Activated CD4-positive, alpha-beta T cell treated with anti-CD3 and anti-CD28 coated beads, Interleukin-2, amount 50 U/mL, for 24 hours (primary cell): ENCODE results near the gene TNFRSF9.
"Not testable (repeated sequence)": the region's sequence is repeated elsewhere in the genome, so short reads cannot be mapped to it uniquely, and the experiment has no call there.

Experiments used
- DNase-seq, 2 donors: peaks; one replicate each; pipeline ENCODE4 v3.0.0-alpha.2; 2020; ENCODE audit warnings: low read depth in 1 of 2, low spot score in 1 of 2

TNFRSF9 gene

DNA sequence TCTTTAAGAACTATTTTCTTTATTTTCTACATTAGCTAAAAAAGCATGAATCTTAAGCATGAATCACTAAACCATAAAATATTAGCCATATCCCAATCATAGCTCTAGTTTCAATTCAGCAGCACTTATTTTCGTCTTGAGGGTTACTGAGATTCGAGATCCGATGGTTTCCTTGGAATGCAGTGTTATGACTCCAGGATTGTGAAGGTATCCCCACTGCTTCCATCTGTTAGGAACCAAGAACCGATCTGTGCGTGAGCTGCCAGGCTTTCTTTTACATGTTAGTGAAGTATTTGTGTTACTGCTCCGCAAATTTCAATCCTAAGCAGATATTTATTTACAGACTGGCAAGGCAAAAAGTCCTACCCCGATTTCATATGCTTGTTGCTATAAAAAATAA is 18.8 kb downstream of the TNFRSF9 start:
- DNase-seq, result no peak

DNA sequence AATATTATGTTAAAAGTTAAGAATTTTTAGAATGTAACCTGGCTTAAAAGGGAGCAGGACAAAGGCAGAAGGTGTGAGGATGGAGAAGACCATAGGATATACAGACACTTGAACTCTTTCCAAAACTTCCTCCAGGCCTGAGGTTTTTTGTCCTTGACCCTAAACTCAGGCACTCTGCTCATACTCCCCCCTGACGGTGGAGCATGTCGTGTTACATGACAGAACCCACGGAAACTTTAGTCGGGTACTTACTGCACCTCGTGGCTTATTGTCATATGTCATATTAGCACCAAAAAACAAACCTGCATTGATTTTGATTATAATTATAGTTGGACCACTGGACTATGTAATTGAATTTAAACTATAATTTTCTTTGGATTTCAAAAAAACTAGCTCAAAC is 20.8 kb downstream of the TNFRSF9 start:
- DNase-seq, result no peak

DNA sequence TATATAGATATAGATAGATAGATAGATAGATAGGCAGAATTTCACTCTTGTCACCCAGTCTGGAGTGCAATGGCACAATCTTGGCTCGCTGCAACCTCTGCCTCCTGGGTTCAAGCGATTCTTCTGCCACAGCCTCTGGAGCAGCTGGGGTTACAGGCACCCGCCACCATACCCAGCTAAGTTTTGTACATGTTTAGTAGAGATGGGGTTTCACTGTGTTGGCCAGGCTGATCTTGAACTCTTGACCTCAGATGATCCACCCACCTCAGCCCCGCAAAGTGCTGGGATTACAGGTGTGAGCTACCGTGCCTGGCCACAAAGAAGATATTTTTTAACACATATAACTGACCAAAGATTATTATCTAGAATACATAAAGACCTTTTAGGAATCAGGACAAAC is 22.7 kb downstream of the TNFRSF9 start:
- DNase-seq, result not testable (repeated sequence)

DNA sequence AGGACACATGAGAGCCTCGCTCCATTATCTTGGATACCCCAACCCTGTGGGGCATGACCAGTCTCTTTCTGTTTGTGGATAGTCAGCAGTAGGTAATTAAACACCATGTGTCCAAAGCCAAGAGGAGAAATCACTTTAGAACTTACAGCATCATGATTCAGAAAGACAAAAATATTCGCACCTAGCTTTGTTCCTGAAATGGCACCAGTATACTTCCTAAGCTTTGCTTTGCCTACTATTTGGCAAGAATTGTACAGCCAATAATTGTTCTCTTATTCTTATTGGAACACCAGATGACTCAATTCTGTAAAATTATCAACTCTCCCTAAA is 24.2 kb downstream of the TNFRSF9 start:
- no peak for DNase-seq

DNA sequence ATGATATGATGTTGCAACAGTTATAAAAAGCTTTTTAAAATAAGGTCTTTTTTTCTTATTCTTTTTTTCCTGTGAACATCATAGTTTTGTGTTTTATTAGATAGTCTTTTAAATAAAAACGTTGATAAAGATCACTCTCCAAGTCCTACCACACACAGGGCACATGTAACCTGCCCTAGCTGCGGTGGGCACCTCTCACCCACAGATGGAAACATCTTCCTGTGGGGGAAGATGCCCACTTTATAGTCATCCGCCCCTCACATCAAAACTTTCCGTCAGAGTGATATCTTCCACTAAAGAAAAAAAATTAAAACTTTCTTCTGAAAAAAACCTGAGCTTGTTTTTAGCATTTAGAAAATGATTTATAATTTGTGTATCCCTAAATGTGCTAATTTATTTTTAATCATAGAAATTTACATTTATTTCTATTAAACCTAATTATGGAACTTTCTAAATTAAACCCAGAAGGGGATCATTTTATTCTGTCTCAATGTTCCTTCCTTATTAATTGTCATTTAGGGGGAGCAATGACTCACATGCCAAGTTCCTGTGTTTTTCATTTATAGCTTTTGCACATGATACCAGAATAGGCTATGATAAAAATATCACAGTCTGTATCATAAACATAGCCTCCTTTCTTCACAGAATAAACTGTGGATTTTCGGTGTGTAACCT is 24.7 kb downstream of the TNFRSF9 start:
- peak in 1 of 2 donors; percentile 25 for DNase-seq

DNA sequence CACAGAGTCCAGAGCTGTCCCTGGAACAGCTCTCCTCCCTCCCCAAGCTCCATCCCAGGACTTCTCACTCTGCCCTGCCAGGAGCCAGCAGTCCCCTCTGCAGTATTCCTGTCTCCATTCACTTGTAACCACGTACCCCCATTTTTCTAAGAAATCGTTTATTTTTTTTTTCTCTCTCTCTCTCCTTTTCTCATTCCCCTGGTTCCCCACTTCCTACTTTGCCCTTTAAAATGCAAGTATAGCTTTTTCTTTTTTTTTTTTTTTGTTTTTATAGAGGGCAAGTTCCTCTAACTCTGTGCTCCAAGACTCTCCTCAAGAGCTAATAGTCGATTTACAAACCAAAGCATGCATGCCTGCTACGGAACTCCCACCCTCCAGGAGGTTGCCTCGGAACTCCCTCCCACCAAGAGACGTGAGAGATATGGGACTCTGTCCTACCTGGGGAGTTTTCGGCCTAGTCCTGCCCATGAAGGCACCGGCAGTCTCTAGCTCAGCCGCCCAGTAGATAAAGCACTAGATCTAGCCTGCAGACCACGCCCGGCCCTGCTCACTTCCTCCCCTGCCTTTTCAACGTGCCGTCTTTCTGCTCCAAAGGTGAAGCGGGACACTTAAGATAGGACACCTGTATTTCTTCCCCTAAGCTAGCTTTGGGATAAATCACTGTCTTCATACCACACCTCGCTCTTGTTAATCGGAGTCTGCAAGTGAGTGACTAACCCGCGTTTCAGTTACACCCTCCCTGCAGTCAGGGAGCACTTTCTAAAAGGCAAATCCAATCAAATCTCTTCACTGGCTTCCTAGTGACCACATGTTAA is 27.7 kb downstream of the TNFRSF9 start:
- no peak for DNase-seq

DNA sequence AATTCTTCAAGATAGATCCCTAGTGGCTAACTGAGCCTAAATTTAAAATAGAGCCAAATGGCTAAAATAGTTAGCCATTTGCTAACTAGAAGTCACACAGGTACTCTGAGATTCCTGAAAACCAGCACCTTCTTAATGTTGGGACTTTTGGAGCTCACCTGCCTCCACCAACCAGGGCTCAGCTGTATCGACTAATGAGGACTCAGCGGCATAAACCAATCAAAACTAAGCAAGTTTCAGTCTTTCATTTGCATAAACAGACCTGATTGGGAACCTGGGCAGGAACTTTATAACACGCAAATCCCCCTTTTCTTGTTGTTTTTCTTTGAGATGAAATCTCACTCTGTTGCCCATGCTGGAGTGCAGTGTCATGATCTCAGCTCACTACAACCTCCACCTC is 28.5 kb downstream of the TNFRSF9 start:
- no peak for DNase-seq

DNA sequence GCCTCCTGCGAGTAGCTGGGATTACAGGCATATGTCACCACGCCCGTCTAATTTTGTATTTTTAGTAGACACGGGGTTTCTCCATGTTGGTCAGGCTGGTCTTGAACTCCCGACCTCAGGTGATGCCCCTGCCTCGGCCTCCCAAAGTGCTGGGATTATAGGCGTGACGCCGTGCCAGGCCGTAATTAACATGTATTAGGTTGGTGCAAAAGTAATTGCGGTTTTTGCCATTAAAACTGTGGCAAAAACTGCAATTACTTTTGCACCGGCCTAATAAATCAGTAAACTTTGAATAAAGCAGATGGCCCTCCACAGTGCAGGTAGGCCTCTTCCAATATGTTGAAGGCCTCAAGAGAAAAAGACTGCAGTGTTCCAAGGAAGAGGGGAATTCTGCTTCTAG is 35.4 kb downstream of the TNFRSF9 start:
- DNase-seq, result no peak

DNA sequence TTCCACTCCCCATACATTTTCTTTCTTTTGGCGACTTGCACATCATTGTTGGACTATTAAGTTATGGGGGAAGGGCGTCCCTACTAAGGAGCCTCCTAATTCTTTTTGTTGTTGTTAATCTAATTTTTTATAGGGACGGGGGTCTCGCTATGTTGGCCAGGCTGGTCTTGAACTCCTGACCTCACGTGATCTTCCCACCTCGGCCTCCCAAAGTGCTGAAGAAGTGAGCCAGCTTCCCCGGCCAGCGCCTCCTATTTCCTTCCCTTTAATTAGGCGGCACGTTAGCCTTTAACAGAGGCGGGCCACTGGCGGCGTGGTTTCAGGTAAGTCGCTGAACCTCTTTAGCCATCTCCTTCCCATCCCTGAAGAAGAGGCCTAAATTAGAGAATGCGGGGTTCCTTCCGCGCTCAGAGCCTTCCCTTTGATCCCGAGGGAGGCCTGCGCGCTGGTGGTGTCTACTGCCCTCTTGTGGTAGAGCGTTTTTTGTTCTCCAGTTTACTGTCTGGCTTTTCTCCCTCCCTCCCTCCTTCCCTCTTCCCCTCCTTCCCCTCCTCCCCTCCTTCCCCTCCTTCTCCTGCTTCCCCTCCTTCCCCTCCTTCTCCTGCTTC is 38.1 kb downstream of the TNFRSF9 start:
- peak; percentile 26 to 67 for DNase-seq

DNA sequence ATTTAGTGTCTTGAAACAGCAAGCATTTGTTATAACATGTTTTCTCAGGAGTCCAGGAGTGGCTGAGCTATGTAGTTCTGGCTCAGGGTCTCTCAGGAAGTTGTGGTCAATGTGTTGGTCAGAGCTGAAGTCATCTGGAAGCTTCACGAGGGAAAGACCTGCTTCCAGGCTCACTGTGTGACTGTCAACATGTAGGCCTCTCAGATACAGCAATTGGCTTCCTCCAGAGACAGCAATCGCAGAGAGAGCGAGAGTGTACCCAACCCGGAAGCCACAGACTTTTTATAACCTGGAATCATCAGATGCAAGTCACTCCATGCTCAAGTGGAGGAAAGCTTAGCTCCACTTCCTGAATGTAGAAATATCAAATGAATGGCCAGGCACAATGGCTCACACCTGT is 40.9 kb downstream of the TNFRSF9 start:
- no peak for DNase-seq

DNA sequence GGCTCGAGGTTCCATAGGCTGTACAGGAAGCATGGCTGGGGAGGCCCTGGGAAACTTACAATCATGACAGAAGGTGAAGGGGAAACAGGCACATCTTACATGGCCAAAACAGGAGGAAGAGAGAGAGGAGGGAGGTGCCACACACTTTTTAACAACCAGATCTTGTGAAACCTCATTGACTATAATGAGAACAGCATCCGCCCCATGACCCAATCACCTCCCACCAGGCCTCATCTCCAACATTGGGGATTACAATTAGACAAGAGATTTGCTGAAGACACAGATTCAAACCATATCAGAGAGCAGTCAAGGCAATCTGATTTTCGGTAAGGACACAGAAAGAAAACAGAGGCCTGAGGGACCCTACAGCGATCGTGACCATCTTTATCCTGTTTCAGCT is 41.7 kb downstream of the TNFRSF9 start:
- no peak for DNase-seq

DNA sequence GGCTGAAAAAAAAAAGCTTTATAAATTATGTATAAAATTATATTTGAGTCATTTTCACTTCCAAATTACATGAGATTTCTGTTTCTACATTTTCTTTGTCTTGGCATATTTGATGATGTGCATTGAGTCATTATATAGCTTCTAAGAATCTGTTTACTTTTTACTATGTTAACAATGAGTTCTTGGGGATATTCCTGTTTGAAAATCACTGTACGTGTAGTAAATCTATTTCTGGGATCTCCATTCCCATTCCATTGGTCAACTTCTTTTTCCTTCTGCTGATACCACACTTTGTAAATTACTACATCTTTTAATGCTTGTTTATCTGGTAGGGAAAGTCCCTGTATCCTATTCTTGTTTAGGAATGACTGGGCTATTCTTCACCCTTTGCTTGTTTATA is 43.6 kb downstream of the TNFRSF9 start:
- DNase-seq, result no peak

DNA sequence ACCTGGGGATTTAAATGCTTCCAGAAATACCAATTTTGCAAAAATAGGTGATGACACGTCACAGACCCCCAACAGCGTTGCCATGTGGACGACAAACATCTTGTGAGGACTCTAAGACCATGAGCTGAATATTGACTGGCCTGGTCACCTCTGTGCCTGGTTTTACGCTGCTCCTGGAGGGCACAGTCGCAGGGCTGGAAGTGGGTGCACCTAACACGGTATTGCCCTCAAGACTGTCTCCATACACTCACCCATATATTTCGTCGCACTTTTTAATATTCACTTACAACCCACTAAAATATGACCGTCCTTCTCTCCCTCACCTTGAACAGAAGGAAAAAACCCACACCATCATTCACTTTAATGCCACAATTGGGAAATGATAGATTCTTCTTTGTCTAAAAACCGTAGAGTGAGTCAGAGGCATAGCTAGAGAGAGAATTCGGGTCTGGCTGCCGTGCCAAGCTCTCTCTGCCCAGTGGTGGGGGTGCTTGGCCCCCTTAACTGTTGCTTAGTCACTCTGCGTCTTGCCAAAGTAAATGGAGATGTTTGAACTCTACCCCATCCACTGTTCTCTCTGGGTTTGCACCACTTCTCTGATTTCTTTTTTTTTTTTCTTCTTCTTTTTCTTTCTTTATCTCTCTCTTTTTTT is 47.0 kb downstream of the TNFRSF9 start:
- DNase-seq, result no peak

DNA sequence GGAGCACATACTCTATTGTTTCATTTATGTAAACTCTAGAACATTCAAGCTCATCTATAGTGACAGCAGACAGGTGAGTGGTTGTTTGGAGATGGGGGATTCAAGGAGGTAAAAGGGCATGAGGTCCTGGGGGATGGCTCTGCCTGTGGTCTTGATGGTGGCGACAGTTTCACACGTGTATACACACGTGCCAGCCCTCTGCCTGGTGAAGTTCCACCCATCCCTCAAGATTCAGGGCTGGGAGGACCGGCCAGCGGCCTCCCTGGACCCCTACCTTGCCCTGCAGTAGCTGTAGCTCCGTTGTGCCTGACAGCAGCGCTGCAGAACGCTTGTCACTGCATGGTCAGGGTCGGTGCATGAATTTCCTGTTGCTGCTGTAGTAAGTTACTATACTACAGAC is 48.8 kb downstream of the TNFRSF9 start:
- DNase-seq, result no peak

DNA sequence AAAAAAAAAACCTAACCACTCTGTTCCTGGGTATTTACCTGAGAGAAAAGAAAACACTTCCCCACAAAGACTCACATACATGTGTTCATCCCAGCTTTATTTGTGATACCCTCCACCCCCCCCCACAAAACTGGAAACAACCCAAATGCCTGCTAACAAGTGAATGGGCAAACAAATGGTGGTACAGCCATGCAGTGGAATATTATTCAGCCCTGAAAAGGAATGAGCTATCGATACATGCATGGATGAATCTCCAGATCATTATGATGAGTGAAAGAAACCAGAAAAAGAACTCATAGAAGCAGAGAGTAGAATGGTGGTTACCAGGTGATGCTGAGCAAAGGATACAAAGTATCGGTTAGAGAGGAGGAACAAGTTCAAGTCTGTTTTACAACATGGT is 49.8 kb downstream of the TNFRSF9 start:
- no peak for DNase-seq

DNA sequence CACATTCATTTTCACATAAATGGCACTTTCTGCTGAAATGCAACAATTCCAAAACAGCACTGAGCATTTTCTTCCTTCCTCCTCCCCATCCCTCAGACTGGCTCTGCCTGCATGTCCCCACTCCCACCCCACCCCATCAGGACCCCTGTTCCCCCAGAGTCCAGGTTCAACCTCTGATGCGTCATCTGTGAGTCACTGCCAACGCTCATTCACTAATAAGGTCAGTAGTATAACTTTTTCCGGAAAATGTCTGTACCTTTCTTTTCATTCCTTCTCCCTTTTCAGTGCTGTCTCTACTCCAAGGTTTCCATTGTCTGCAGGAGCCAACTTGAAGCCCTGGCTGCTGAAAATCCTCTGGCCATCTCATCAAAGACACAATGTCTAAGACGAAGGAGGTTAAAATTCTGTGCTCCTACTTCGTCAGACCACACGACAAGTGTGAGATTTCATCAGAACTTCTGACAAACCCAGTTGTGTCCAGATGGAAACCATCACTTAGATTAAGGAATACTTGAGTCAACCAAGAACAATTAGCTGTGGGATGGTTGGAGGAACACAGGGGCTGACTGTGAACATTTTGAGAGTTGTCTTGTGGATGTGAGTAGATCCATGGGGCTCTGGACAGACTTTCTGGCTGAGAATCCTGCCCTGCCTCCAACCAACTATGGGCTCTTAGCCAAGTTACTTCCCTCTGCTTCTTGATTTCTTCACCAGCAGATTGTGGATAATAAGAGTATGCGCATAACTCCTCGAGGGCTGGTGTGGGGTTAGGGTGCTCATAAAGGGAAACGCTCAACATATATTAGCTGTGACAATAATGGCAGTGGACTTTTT is 52.2 kb downstream of the TNFRSF9 start:
- DNase-seq, result no peak

DNA sequence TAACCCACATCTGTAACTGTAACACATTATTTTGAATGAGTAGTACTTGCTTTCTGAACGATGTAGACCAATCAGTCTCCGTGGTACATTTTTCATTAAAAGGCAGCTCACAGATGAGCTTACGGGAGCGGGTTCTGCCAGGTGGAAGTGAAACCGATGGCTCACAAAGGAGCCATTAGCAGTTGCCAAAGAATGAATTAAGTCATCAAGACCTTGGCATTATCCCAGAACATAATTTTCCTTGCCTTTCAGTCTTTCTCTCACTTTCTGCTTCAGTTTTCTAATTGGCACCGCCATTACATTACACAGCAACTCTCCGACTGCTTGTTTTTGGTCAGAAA is 54.3 kb downstream of the TNFRSF9 start:
- no peak for DNase-seq

DNA sequence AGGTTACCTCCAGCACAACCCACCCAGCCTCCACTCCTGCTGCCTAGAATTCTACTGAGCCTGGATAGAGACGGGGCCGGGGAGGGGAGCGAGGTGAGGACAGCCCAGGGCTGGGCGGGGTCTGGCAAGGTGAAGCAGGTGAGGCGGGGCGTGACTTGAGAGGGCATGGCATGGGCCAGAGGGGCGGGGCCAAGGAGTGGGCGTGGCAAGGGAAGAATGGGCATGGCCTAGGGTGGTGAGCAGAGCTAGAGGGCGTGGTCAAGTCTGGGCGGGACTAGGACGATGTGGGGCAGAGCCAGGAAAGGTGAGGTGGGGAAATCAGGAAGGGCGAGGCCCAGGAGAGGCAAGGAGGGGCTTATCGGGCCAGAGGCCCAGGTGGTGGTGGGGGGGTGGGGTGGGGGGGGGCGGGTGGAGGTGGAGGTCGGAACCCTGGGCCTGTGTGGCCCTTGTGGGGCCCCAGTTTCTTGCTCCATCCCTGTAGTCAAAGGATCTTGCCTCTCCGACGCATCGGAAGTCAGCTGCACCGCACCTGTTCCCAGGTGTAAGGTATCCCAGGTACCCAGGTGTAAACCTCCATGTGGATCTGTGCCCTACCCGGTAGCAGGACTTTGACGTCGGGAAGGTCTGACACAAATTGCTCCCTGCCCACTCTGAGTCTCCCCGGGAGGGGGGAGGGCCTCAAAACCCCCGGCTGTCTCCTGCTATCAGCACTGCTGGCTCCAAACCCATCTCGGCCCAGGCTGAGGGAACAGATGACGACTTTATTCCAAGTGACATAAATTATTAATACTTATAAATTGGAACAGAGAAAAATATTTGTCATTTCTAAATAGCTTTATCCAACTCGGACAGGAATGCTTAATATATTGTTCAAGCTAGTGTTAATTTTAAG is 54.9 kb downstream of the TNFRSF9 start:
- no peak for DNase-seq

DNA sequence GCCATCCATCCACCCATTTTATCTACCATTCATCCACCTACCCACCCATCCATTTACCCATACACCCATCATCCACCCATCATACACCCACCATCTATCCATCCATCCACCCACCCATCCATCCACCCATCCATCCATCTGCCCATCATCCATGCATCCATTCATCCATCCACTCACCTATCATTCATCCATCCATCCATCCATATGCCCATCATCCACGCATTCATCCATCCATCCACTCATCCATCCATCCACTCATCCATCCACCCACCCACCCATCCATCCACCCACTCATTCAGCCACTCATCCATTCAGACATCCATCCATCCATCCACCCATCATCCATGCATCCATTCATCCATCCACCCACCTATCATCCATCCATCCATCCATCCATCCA is 55.9 kb downstream of the TNFRSF9 start:
- no peak for DNase-seq

DNA sequence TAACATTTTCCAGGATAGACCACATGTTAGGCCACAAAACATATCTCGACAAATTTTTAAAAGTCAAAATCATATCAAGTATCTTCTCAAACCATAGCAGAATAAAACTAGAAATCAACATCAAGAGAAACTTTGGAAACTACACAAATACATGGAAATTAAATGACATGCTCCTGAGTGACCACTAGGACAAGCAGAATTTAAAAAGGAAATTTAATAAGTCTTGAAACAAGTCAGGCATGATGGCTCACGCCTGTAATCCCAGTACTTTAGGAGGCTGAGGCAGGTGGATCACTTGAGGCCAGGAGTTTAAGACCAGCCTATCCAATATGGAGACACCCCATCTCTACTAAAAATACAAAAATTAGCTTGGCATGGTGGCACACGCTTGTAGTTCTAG is 61.4 kb downstream of the TNFRSF9 start:
- no peak for DNase-seq
